Activated T-helper 1 cell treated with anti-CD3 and anti-CD28 coated beads, Interleukin-2, amount 50 U/mL, for 16 hours (primary cell): ENCODE measurements around the gene IRF8.
"Not testable (repeated sequence)": the region's sequence is repeated elsewhere in the genome, so short reads cannot be mapped to it uniquely, and the experiment has no call there.

Source experiments
- DNase-seq, 2 donors: peaks; one replicate each; pipeline ENCODE4 v3.0.0-alpha.2; 2020; ENCODE audit warnings: low read depth in 1 of 2, low spot score in 1 of 2

IRF8 gene

GRCh38 chr16:85891776-85892166 is 7.2 kb upstream of the IRF8 start:
- DNase-seq: no peak

GRCh38 chr16:85892760-85893159 is 6.2 kb upstream of the IRF8 start:
- DNase-seq: no peak

- no peak for DNase-seq
Measured at GRCh38 chr16:85894266-85894665, 4.7 kb upstream of the IRF8 start.

- DNase-seq: no peak
Measured at GRCh38 chr16:85897382-85897781, 1.6 kb upstream of the IRF8 start.

- no peak for DNase-seq
Measured at GRCh38 chr16:85899444-85899843, 482 bp downstream of the IRF8 start.

GRCh38 chr16:85900027-85900792 is 1.2 kb downstream of the IRF8 start:
- no peak for DNase-seq

GRCh38 chr16:85901110-85901509 is 2.1 kb downstream of the IRF8 start:
- no peak for DNase-seq

- DNase-seq: no peak
Measured at GRCh38 chr16:85901773-85902365, 2.9 kb downstream of the IRF8 start.

- peak in 1 of 2 donors; percentile 20 for DNase-seq
Measured at GRCh38 chr16:85902366-85903155, 3.6 kb downstream of the IRF8 start.

GRCh38 chr16:85903559-85903958 is 4.6 kb downstream of the IRF8 start:
- no peak for DNase-seq

GRCh38 chr16:85905110-85906095 is 6.4 kb downstream of the IRF8 start:
- DNase-seq: no peak

- no peak for DNase-seq
Measured at GRCh38 chr16:85906349-85906748, 7.4 kb downstream of the IRF8 start.

GRCh38 chr16:85907231-85907630 is 8.3 kb downstream of the IRF8 start:
- DNase-seq: not testable (repeated sequence)

- no peak for DNase-seq
Measured at GRCh38 chr16:85908444-85908843, 9.5 kb downstream of the IRF8 start.

- DNase-seq: no peak
Measured at GRCh38 chr16:85908889-85909589, 10.1 kb downstream of the IRF8 start.

- no peak for DNase-seq
Measured at GRCh38 chr16:85909932-85910853, 11.2 kb downstream of the IRF8 start.

GRCh38 chr16:85910854-85911247 is 11.9 kb downstream of the IRF8 start:
- DNase-seq: no peak

- DNase-seq: no peak
Measured at GRCh38 chr16:85911251-85911930, 12.4 kb downstream of the IRF8 start.
